ENCODE results near the gene MROH9. TPM values are rescaled to one million over a fixed set of nuclear protein-coding genes. Genes with fewer than 3 reads are reported as not detected.
"Not testable (repeated sequence)": the region's sequence is repeated elsewhere in the genome, so short reads cannot be mapped to it uniquely, and the experiment has no call there.

The MROH9 gene, protein sequence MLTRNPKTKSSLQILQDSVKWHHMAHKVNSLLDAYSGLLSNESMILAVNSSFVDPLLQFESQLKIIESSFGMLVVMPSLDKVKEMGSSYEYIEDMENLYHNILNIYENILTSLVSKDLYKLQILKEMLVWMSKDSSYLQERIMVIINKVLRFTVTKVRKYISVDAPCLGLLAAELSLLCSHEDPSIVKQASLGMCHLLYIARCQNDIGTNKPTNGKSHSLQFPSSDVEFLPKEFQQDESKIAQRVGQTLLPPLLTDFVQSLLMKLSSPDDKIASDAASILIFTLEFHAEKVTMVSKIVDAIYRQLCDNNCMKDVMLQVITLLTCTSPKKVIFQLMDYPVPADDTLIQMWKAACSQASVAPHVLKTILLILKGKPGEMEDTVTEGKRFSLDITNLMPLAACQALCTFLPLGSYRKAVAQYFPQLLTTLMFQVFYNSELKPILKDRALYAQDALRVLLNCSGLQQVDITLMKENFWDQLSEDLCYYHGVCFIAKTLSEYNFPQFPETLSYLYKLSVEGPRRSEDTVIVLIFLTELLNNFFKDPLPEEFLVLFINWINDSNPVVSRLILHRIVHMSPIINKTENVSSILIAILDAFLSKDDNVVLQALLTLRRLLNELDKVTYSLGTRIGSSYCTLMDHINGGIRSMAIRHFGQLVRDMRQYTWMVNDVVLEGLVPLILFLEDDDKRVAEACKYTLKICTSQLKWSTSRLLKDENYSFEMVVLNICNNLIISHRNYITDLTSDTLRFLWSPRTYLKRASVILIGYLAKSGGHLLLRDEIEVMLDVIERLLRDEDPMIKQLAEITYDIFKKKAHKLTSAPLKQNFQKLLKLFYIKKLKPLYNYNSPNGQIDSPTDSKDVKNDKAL
- not detected for total RNA-seq

DNA sequence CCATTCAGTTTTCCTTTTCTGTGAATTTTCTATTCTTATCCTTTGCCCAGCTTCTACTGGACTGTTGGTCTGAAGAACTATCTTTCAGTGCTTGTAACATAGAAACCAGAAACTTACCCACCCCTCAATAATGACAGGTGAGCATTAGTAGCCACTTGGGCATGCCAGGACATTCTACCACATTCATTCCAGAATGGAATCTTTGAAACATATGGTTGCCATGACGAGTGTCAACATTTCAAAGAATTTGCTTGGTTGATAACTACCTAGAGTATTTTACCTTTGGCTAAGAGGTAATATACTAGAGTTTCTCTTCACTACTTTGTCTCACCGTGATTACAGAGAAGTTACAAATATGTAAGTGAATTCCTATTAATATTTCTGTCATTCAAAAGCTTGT is at the start of gene MROH9:
Gene MROH9, plus strand, starts transcription at position 304 of the 400 bp plus-strand sequence. CDS start 10,023 bp downstream, outside the sequence.
- Mint-ChIP-seq H3K36me3 (ENCODE audit: low read depth) (no peaks in the 10 kb centered on the region), H3K27me3 (ENCODE audit: low read depth) (peaks cover 2% of the 10 kb centered on the region), H3K4me3 (no peak within 1 kb of the TSS), H3K9me3 (no peaks in the 10 kb centered on the region), H3K27ac (no peak within 1 kb of the TSS), H3K4me1 (ENCODE audit: low read depth) (no peaks in the 10 kb centered on the region)
- CTCF ChIA-PET: no interaction called here
- DNase-seq: no peak
- intact Hi-C loops (cut with micrococcal nuclease): no loop called here

GRCh38 chr1:170885551-170885950 is 49.8 kb upstream of the MROH9 start:
- CTCF ChIA-PET: interaction anchor here (1.2 kb wide), 1 partner anchor 11 kb away, joined by 4 read pairs; no protein-coding TSS in a partner anchor
- no peak for DNase-seq
- H3K27me3 Mint-ChIP-seq (ENCODE audit: low read depth): peaks cover 7% of the 10 kb centered on the region
- no peak overlapping the region for H3K27ac Mint-ChIP-seq
- no peaks in the 10 kb centered on the region for H3K36me3 Mint-ChIP-seq (ENCODE audit: low read depth)
- intact Hi-C loops (cut with micrococcal nuclease): no loop called here
- H3K4me3 Mint-ChIP-seq: no peak overlapping the region
- no peaks in the 10 kb centered on the region for H3K4me1 Mint-ChIP-seq (ENCODE audit: low read depth)
- no peaks in the 10 kb centered on the region for H3K9me3 Mint-ChIP-seq

DNA sequence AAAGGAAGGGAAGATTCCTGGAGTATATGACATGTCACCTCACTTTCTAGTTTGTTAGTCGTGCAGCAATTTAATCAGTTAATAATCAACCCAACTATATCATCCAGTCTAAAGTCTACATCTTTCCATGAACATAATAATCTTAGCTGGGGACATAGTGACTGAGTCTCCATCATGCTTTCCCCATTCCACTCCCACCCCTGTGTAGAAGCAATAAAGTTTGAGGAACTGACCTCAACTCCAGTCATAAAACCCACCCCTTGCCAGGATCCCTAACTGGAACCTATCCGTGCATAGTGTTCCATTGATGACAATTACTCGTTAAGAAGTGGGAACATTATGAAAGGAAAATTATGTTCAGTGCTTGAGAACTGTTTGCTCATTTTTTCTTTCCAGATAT is 48.9 kb upstream of the MROH9 start:
- H3K4me1 Mint-ChIP-seq (ENCODE audit: low read depth): no peaks in the 10 kb centered on the region
- CTCF ChIA-PET: interaction anchor here (1.2 kb wide), 1 partner anchor 12 kb away, joined by 4 read pairs; no protein-coding TSS in a partner anchor
- H3K36me3 Mint-ChIP-seq (ENCODE audit: low read depth): no peaks in the 10 kb centered on the region
- no peaks in the 10 kb centered on the region for H3K9me3 Mint-ChIP-seq
- no peak overlapping the region for H3K4me3 Mint-ChIP-seq
- intact Hi-C loops (cut with micrococcal nuclease): no loop called here
- H3K27ac Mint-ChIP-seq: no peak overlapping the region
- H3K27me3 Mint-ChIP-seq (ENCODE audit: low read depth): peaks cover 7% of the 10 kb centered on the region
- no peak for DNase-seq

- CTCF ChIA-PET: interaction anchor here (0.6 kb wide), 1 partner anchor 323 kb away, joined by 3 read pairs; no protein-coding TSS in a partner anchor
- DNase-seq: no peak
- Mint-ChIP-seq H3K4me3 (no peak overlapping the region), H3K9me3 (no peaks in the 10 kb centered on the region), H3K27ac (no peak overlapping the region), H3K36me3 (ENCODE audit: low read depth) (no peaks in the 10 kb centered on the region), H3K4me1 (ENCODE audit: low read depth) (no peaks in the 10 kb centered on the region), H3K27me3 (ENCODE audit: low read depth) (peaks cover 7% of the 10 kb centered on the region)
- intact Hi-C loops (cut with micrococcal nuclease): no loop called here
Observed at GRCh38 chr1:170887726-170888125, 47.6 kb upstream of the MROH9 start.

GRCh38 chr1:170891872-170892271 is 43.5 kb upstream of the MROH9 start:
- H3K27ac Mint-ChIP-seq: no peak overlapping the region
- CTCF ChIA-PET: no interaction called here

DNA sequence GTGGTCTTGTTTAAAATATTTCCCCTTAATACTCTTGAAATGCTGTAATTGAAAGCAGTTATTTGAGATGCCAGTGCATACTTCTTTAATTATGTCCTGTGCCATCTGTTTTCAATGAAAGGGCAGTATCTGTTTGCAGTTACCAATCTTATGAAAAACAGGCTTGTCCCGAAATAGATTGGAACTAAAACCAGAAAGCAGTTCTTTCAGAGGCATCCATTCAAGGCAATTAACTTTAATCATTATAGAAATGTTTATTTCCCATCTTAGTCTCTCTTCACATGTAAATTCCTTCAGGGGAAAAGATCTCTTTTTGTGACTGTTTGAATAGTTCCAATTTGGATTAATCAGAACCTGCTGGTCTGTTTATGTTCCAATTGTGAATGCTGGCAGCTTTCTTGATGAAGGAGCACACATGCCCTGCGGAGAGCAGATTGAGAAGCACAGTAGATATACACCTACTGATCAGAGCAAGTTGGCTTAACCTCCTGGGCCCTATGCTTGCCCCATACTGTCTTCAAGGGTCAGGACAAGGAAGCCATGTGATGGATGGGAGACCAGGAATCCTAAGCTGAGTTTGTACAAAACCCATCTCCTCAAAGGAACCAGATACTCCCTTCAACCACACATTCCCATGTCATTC is 41.6 kb upstream of the MROH9 start:
- H3K4me1 Mint-ChIP-seq (ENCODE audit: low read depth): no peaks in the 10 kb centered on the region
- peaks cover 16% of the 10 kb centered on the region for H3K27me3 Mint-ChIP-seq (ENCODE audit: low read depth)
- intact Hi-C loops (cut with micrococcal nuclease): no loop called here
- DNase-seq: no peak
- H3K9me3 Mint-ChIP-seq: no peaks in the 10 kb centered on the region
- CTCF ChIA-PET: no interaction called here
- no peak overlapping the region for H3K4me3 Mint-ChIP-seq
- H3K36me3 Mint-ChIP-seq (ENCODE audit: low read depth): no peaks in the 10 kb centered on the region
- H3K27ac Mint-ChIP-seq: no peak overlapping the region

More at GRCh38 chr1:170891872-170892271, 43.5 kb upstream of the MROH9 start:
- H3K4me3 Mint-ChIP-seq: no peak overlapping the region
- H3K36me3 Mint-ChIP-seq (ENCODE audit: low read depth): no peaks in the 10 kb centered on the region
- intact Hi-C loops (cut with micrococcal nuclease): no loop called here
- H3K4me1 Mint-ChIP-seq (ENCODE audit: low read depth): no peaks in the 10 kb centered on the region
- no peak for DNase-seq
- H3K27me3 Mint-ChIP-seq (ENCODE audit: low read depth): peaks cover 12% of the 10 kb centered on the region
- no peaks in the 10 kb centered on the region for H3K9me3 Mint-ChIP-seq

- Mint-ChIP-seq H3K9me3 (no peaks in the 10 kb centered on the region), H3K36me3 (ENCODE audit: low read depth) (no peaks in the 10 kb centered on the region), H3K4me3 (no peak overlapping the region), H3K27ac (no peak overlapping the region), H3K27me3 (ENCODE audit: low read depth) (peaks cover 6% of the 10 kb centered on the region), H3K4me1 (ENCODE audit: low read depth) (no peaks in the 10 kb centered on the region)
- CTCF ChIA-PET: no interaction called here
- no peak for DNase-seq
- intact Hi-C loops (cut with micrococcal nuclease): no loop called here
Observed at GRCh38 chr1:170903961-170904360, 31.4 kb upstream of the MROH9 start.

DNA sequence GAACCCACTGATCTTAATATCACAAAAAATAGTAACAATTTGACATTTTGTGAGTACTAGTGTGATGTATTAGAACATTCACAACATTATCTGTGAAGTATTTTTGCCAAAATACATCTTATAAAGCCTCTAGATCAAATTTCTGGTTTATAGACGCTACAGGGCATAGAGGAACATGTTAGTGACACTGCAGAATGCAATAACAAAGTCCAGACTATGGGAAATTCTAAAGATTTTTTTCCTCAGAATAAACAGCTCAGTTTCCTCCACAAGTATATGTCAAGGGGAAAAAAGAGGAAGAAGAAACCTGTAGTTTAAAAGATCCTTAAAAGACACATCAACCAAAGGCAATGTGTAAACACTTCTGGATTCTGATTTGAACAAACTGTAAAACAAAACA is 26.4 kb upstream of the MROH9 start:
- H3K27me3 Mint-ChIP-seq (ENCODE audit: low read depth): peaks cover 2% of the 10 kb centered on the region
- intact Hi-C loops (cut with micrococcal nuclease): no loop called here

DNA sequence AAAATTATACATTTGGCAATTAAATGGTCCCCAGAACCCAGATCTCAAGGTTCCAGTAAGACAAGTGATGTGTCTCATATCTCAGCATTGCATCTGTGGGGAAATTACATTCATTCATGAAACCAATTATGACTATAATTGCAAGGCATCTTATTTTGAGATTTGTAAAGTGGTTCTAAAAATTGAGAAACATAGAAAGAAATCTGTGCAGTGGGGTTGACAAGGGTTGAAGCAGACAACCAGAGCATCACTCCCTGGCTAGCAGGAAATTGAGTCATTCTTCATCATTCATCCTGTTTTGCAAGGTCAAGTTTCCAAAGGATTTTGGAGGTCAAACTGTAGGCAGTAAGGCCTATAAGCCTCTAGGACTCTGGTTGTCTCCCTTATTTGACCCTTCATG is 25.1 kb upstream of the MROH9 start:
- H3K4me3 Mint-ChIP-seq: no peak overlapping the region
- peaks cover 5% of the 10 kb centered on the region for H3K27me3 Mint-ChIP-seq (ENCODE audit: low read depth)
- H3K27ac Mint-ChIP-seq: no peak overlapping the region
- H3K4me1 Mint-ChIP-seq (ENCODE audit: low read depth): no peaks in the 10 kb centered on the region
- intact Hi-C loops (cut with micrococcal nuclease): no loop called here
- CTCF ChIA-PET: interaction anchor here (1.3 kb wide), 1 partner anchor 221 kb away, joined by 3 read pairs; no protein-coding TSS in a partner anchor
- DNase-seq: no peak
- H3K36me3 Mint-ChIP-seq (ENCODE audit: low read depth): no peaks in the 10 kb centered on the region
- H3K9me3 Mint-ChIP-seq: no peaks in the 10 kb centered on the region

More for the DNA sequence above, 26.4 kb upstream of the MROH9 start:
- Mint-ChIP-seq H3K4me3 (no peak overlapping the region), H3K4me1 (ENCODE audit: low read depth) (no peaks in the 10 kb centered on the region), H3K27ac (no peak overlapping the region), H3K36me3 (ENCODE audit: low read depth) (no peaks in the 10 kb centered on the region), H3K9me3 (no peaks in the 10 kb centered on the region)
- CTCF ChIA-PET: interaction anchor here (1.3 kb wide), 1 partner anchor 220 kb away, joined by 3 read pairs; no protein-coding TSS in a partner anchor
- DNase-seq: no peak

GRCh38 chr1:170917373-170917772 is 18.0 kb upstream of the MROH9 start:
- Mint-ChIP-seq H3K27ac (no peak overlapping the region), H3K27me3 (ENCODE audit: low read depth) (peaks cover 16% of the 10 kb centered on the region), H3K4me3 (no peak overlapping the region), H3K9me3 (peaks cover 19% of the 10 kb centered on the region), H3K36me3 (ENCODE audit: low read depth) (no peaks in the 10 kb centered on the region), H3K4me1 (ENCODE audit: low read depth) (no peaks in the 10 kb centered on the region)
- intact Hi-C loops (cut with micrococcal nuclease): no loop called here
- CTCF ChIA-PET: no interaction called here
- no peak for DNase-seq

GRCh38 chr1:170924656-170925055 is 10.7 kb upstream of the MROH9 start:
- H3K36me3 Mint-ChIP-seq (ENCODE audit: low read depth); H3K4me3 Mint-ChIP-seq; CTCF ChIA-PET; H3K27ac Mint-ChIP-seq; H3K4me1 Mint-ChIP-seq (ENCODE audit: low read depth); DNase-seq: not testable (repeated sequence)
- intact Hi-C loops (cut with micrococcal nuclease): loop anchor here (5.0 kb wide), 1 partner anchor 252 kb away; no protein-coding TSS in a partner anchor
- peaks cover 14% of the 10 kb centered on the region for H3K27me3 Mint-ChIP-seq (ENCODE audit: low read depth)
- peaks cover 16% of the 10 kb centered on the region for H3K9me3 Mint-ChIP-seq

Data from activated naive CD4-positive, alpha-beta T cell treated with anti-CD3 and anti-CD28 coated beads for 36 hours (primary cell).